HCT116 (cell line): Measurements from ENCODE around the gene GLIPR2. TPM values are rescaled to one million over a fixed set of nuclear protein-coding genes. Genes with fewer than 3 reads are reported as not detected.

Source experiments
- ATAC-seq: fragments of 200-7000 bp; cut with Tn5 transposase; 2 replicates; pipeline ENCODE4 v1.9.1; 2020; ENCODE audit warnings: mild to moderate bottlenecking, moderate library complexity
- BruUV-seq: library from RNA; stranded (reverse); fragments of 400-500 nt; replicated peaks from 2 replicates; lab custom pipeline; 2021; lab: Mats Ljungman, UMichigan
- CTCF ChIA-PET: fragments of 300-600 bp; sonication (Branson Sonifier 250); formaldehyde crosslinking; loops from one replicate; lab custom pipeline; 2021; ENCODE audit warnings: antibody characterized with exemption; lab: Charles Lee
- POLR2A ChIA-PET: fragments of 300-600, 350-600 bp; sonication (Branson Sonifier 250); formaldehyde crosslinking; loops from one replicate; lab custom pipeline; 2021; ENCODE audit warnings: antibody characterized with exemption; lab: Charles Lee
- RAD21 ChIA-PET, 2 experiments: fragments of 300-600 bp; sonication (Branson Sonifier 250); formaldehyde crosslinking; loops; one replicate each; lab custom pipeline; 2023; ENCODE audit warnings: low total read pairs in 2 of 2; ENCODE audit not compliant: uncharacterized antibody in 2 of 2, unreplicated experiment in 2 of 2, low non-redundant PET in 1 of 2; lab: Charles Lee
- DNase-seq: peaks from one replicate; pipeline ENCODE4 v3.0.0-alpha.2; 2010; ENCODE audit warnings: low read depth, low spot score
- H2AFZ ChIP-seq: fragments of 200-600 bp; shearing (Covaris generic), sonication (generic); 2 replicates; pipeline ENCODE4 v1.6.1; 2017; ENCODE audit warnings: low read depth, mixed run types, mixed read lengths, antibody characterized with exemption, low read length; ENCODE audit not compliant: poor library complexity, severe bottlenecking
- H3K27ac ChIP-seq: 2 replicates; pipeline ENCODE4 v1.5.1; 2012; ENCODE audit warnings: low read depth, low read length
- H3K27me3 ChIP-seq: fragments of 200-600 bp; sonication (generic); 2 replicates; pipeline ENCODE4 v1.6.1; 2016; ENCODE audit warnings: mixed run types, low read length, mixed read lengths; ENCODE audit not compliant: insufficient read depth
- H3K36me3 ChIP-seq, 2 experiments: fragments of 200-500 bp in 1 of 2; fragments of 200-600 bp in 1 of 2; sonication (Bioruptor generic) in 1 of 2; sonication (generic) in 1 of 2; 2 replicates each; pipeline versions ENCODE4 v1.5.1 to v1.6.1; 2014 to 2016; ENCODE audit warnings: low read length in 2 of 2, inconsistent platforms in 1 of 2, mixed read lengths in 1 of 2, mixed run types in 1 of 2; ENCODE audit not compliant: insufficient read depth in 2 of 2, control insufficient read depth in 1 of 2
- H3K4me1 ChIP-seq, 2 experiments: fragments of 200-600 bp in 1 of 2; sonication (generic) in 1 of 2; 2 replicates each; pipeline versions ENCODE4 v1.5.1 to v1.6.1; 2012 to 2017; ENCODE audit warnings: low read length in 2 of 2, inconsistent platforms in 1 of 2, mild to moderate bottlenecking in 1 of 2, mixed read lengths in 1 of 2, mixed run types in 1 of 2, moderate library complexity in 1 of 2; ENCODE audit not compliant: insufficient read depth in 2 of 2, control insufficient read depth in 1 of 2
- H3K4me2 ChIP-seq: fragments of 200-600 bp; sonication (generic); 2 replicates; pipeline ENCODE4 v1.6.1; 2017; ENCODE audit warnings: mixed run types, low read length, mixed read lengths
- H3K4me3 ChIP-seq, 2 experiments: fragments of 200-600 bp in 1 of 2; sonication (generic) in 1 of 2; replicated peaks in 1 of 2; 2 replicates each; pipeline ENCODE4 v1.5.1; 2011 to 2016; ENCODE audit warnings: low read length in 2 of 2, control low read depth in 1 of 2, low read depth in 1 of 2, mild to moderate bottlenecking in 1 of 2, mixed read lengths in 1 of 2, mixed run types in 1 of 2
- H3K79me2 ChIP-seq: fragments of 200-600 bp; sonication (generic); 2 replicates; pipeline ENCODE4 v1.6.1; 2017; ENCODE audit warnings: mild to moderate bottlenecking, mixed run types, low read length, moderate library complexity, mixed read lengths; ENCODE audit not compliant: insufficient read depth
- H3K9ac ChIP-seq: fragments of 200-600 bp; sonication (generic); 2 replicates; pipeline ENCODE4 v1.6.1; 2016; ENCODE audit warnings: low read length, mixed read lengths
- H3K9me2 ChIP-seq: fragments of 200-600 bp; sonication (generic), shearing (Covaris generic); 2 replicates; pipeline ENCODE4 v1.6.1; 2017; ENCODE audit warnings: mixed run types, mild to moderate bottlenecking, moderate library complexity; ENCODE audit not compliant: insufficient read depth
- H3K9me3 ChIP-seq, 2 experiments: fragments of 200-500 bp in 1 of 2; fragments of 200-600 bp in 1 of 2; sonication (Bioruptor generic) in 1 of 2; sonication (generic) in 1 of 2; 2 replicates each; pipeline ENCODE4 v1.6.1; 2014 to 2017; ENCODE audit warnings: low read length in 2 of 2, mixed read lengths in 2 of 2, inconsistent platforms in 1 of 2, low read depth in 1 of 2, mild to moderate bottlenecking in 1 of 2, mixed run types in 1 of 2, moderate library complexity in 1 of 2; ENCODE audit not compliant: control insufficient read depth in 1 of 2, insufficient read depth in 1 of 2
- H4K20me1 ChIP-seq: fragments of 200-600 bp; sonication (generic), shearing (Covaris generic); 2 replicates; pipeline ENCODE4 v1.6.1; 2017; ENCODE audit warnings: mixed run types, mild to moderate bottlenecking, moderate library complexity; ENCODE audit not compliant: insufficient read depth
- CBX3 ChIP-seq: IDR thresholded peaks from 2 replicates; pipeline ENCODE4 v1.6.1; 2012; ENCODE audit warnings: low read depth
- CEBPB ChIP-seq: IDR thresholded peaks from 2 replicates; pipeline ENCODE4 v1.6.1; 2012; ENCODE audit warnings: low read depth
- EZH2 ChIP-seq: fragments of 200-600 bp; sonication (generic); IDR thresholded peaks from 2 replicates; pipeline ENCODE4 v1.6.1; 2017; ENCODE audit warnings: antibody characterized with exemption, mixed run types
- EZH2phosphoT487 ChIP-seq: fragments of 200-600 bp; IDR thresholded peaks from 2 replicates; pipeline ENCODE4 v1.6.1; 2018; ENCODE audit warnings: antibody characterized with exemption, borderline replicate concordance
- MAX ChIP-seq: IDR thresholded peaks from 2 replicates; pipeline ENCODE4 v1.6.1; 2012
- POLR2AphosphoS5 ChIP-seq: IDR thresholded peaks from 2 replicates; pipeline ENCODE4 v1.6.1; 2011; ENCODE audit warnings: mild to moderate bottlenecking, low read depth, low read length, moderate library complexity
- SIN3A ChIP-seq: IDR thresholded peaks from 2 replicates; pipeline ENCODE4 v1.6.1; 2012; ENCODE audit warnings: low read depth
- SP1 ChIP-seq: IDR thresholded peaks from 2 replicates; pipeline ENCODE4 v1.6.1; 2012; ENCODE audit warnings: low read depth
- SRF ChIP-seq: IDR thresholded peaks from 2 replicates; pipeline ENCODE4 v1.6.1; 2012; ENCODE audit warnings: low read depth
- TCF7L2 ChIP-seq: IDR thresholded peaks from 2 replicates; pipeline ENCODE4 v1.7.0; 2011; ENCODE audit warnings: borderline replicate concordance, inconsistent platforms; ENCODE audit not compliant: insufficient read depth, insufficient read length; ENCODE audit errors: extremely low read depth
- YY1 ChIP-seq: IDR thresholded peaks from 2 replicates; pipeline ENCODE4 v1.6.1; 2011; ENCODE audit warnings: low read length, low read depth, moderate library complexity, mild to moderate bottlenecking; ENCODE audit not compliant: insufficient replicate concordance; ENCODE audit errors: extremely low read depth
- ZBTB33 ChIP-seq: IDR thresholded peaks from 2 replicates; pipeline ENCODE4 v1.6.1; 2011; ENCODE audit warnings: mild to moderate bottlenecking, low read length, moderate library complexity; ENCODE audit not compliant: insufficient replicate concordance; ENCODE audit errors: extremely low read depth
- ZFX ChIP-seq: fragments of 450-650 bp; IDR thresholded peaks from 2 replicates; pipeline ENCODE4 v1.6.1; 2017
- ZNF274 ChIP-seq: fragments of 200-500 bp; sonication (Bioruptor generic); IDR thresholded peaks from 2 replicates; pipeline ENCODE4 v1.6.1; 2014; ENCODE audit warnings: mild to moderate bottlenecking, low read depth, low read length, inconsistent platforms
- intact Hi-C: fragments of 100-400 bp; cut with micrococcal nuclease; formaldehyde crosslinking; loops from 2 replicates; pipeline ENCODE4 v1.10.0; 2022
- total RNA-seq: library from RNA; stranded (reverse); gene quantifications from one replicate; pipeline ENCODE4 v1.2.1, GENCODE V29; 2021; ENCODE audit not compliant: unreplicated experiment
- TF ChIP-seq, protein P1 (sequence below): IDR thresholded peaks from 2 replicates; pipeline ENCODE4 v1.6.1; 2012

The GLIPR2 gene
- total RNA-seq, 1 experiment from 2014 or later, result 14.5 TPM

- H3K79me2 ChIP-seq, result no peaks in the 10 kb centered on the region
- intact Hi-C loops, result no loop called here
- H4K20me1 ChIP-seq, result no peaks in the 10 kb centered on the region
- ChIA-PET CTCF (interaction anchor here (1.3 kb wide), 1 partner anchor 15 kb away, joined by 4 read pairs; no protein-coding TSS in a partner anchor), POLR2A (no interaction called here), RAD21 (no interaction called here)
- H3K27me3 ChIP-seq, result no peaks in the 10 kb centered on the region
- TF ChIP-seq ZFX (no peak), TCF7L2 (no peak), EZH2 (no peak), ZBTB33 (no peak), ZNF274 (no peak), SP1 (no peak), MAX (no peak), SIN3A (no peak), CBX3 (no peak), CEBPB (no peak), EZH2phosphoT487 (no peak), YY1 (no peak), POLR2AphosphoS5 (no peak), SRF (no peak)
- TF ChIP-seq, protein P1, sequence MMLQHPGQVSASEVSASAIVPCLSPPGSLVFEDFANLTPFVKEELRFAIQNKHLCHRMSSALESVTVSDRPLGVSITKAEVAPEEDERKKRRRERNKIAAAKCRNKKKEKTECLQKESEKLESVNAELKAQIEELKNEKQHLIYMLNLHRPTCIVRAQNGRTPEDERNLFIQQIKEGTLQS, result no peak
- H3K4me1 ChIP-seq, result no peaks in the 10 kb centered on the region
- peaks cover 0 to 6% of the 10 kb centered on the region in 2 experiments; a peak in 1 of 4 replicates for H3K9me3 ChIP-seq
- no peaks in the 10 kb centered on the region for H3K36me3 ChIP-seq
- no peak for DNase-seq
- no peak overlapping the region for H3K9ac ChIP-seq
- no TSS peak for BruUV-seq
- H2AFZ ChIP-seq, result no peak overlapping the region
- no peak overlapping the region for H3K4me3 ChIP-seq
- H3K9me2 ChIP-seq, result no peaks in the 10 kb centered on the region
- no peak overlapping the region for H3K4me2 ChIP-seq
- ATAC-seq, result no peak
- no peak overlapping the region for H3K27ac ChIP-seq
Measured at GRCh38 chr9:36088020-36088419, 48.5 kb upstream of the GLIPR2 start.
